Muscle layer of duodenum (tissue), 2 donors: ENCODE results near the gene KIF3A.

Experiments
- H3K27ac ChIP-seq: one replicate; pipeline ENCODE4 v1.7.0; 2013; ENCODE audit warnings: mild to moderate bottlenecking, low read length
- H3K27me3 ChIP-seq: one replicate; pipeline ENCODE4 v1.7.0; 2013; ENCODE audit warnings: low read depth, mild to moderate bottlenecking, control low read depth, low read length
- H3K36me3 ChIP-seq, 2 donors: one replicate each; pipeline ENCODE4 v1.7.0; 2013; ENCODE audit warnings: low read length in 2 of 2, control low read depth in 1 of 2, mild to moderate bottlenecking in 1 of 2; ENCODE audit not compliant: insufficient read depth in 2 of 2, control insufficient read depth in 1 of 2
- H3K4me1 ChIP-seq, 2 donors: one replicate each; pipeline ENCODE4 v1.7.0; 2013; ENCODE audit warnings: low read length in 2 of 2, mild to moderate bottlenecking in 2 of 2, control low read depth in 1 of 2, moderate library complexity in 1 of 2; ENCODE audit not compliant: insufficient read depth in 2 of 2, control insufficient read depth in 1 of 2
- H3K4me3 ChIP-seq, 2 donors: one replicate each; pipeline ENCODE4 v1.7.0; 2013; ENCODE audit warnings: low read length in 2 of 2, low read depth in 1 of 2, mild to moderate bottlenecking in 1 of 2
- H3K9me3 ChIP-seq, 2 donors: one replicate each; pipeline ENCODE4 v1.7.0; 2013; ENCODE audit warnings: low read length in 2 of 2, control low read depth in 1 of 2, mild to moderate bottlenecking in 1 of 2; ENCODE audit not compliant: control insufficient read depth in 1 of 2
- donor health status: healthy.

KIF3A gene

DNA sequence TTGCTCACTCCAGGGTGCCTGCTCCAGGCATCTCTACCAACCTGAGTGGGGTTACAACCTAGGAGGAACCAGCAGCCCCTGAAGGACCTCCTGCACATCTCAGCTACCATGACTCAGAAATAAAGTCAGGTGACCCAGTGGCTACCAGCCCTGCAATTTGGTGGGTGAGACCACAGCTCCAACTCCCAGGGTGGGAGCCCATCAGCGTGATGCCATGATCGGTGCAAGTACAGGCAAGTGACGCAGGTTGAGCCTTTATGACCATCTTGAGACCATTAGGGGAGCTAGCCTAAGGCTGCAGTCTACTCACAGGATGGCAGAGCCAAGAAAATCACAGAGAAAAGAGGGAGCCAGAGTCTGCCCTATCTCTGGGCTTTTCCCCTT lies 31.1 kb upstream of the KIF3A start:
- Histone ChIP-seq H3K4me3 (no peak overlapping the region), H3K4me1 (peaks cover 15 to 26% of the 10 kb centered on the region in 2 donors), H3K9me3 (no peaks in the 10 kb centered on the region), H3K36me3 (peaks cover 10 to 18% of the 10 kb centered on the region in 2 donors), H3K27ac (no peak overlapping the region), H3K27me3 (no peaks in the 10 kb centered on the region)

GRCh38 chr5:132767150-132767549 lies 29.8 kb upstream of the KIF3A start:
- Histone ChIP-seq H3K27me3 (no peaks in the 10 kb centered on the region), H3K9me3 (no peaks in the 10 kb centered on the region), H3K36me3 (peaks cover 15 to 25% of the 10 kb centered on the region in 2 donors), H3K27ac (no peak overlapping the region), H3K4me1 (peaks cover 15 to 25% of the 10 kb centered on the region in 2 donors), H3K4me3 (no peak overlapping the region)

DNA sequence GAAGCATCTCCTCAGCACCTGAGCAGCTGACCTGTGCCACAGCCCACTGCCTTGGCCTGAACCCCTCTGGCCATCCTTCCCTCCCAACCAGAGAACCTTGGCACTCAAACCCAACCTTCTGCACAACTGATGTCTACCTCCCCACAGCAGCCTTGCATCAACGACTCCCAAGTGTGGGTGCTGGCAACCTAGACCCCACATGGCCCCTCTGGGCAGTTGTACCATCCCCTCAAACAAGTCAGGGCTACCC lies 29.4 kb upstream of the KIF3A start:
- peaks cover 15 to 21% of the 10 kb centered on the region in 2 donors for H3K4me1 ChIP-seq
- no peaks in the 10 kb centered on the region for H3K27me3 ChIP-seq
- H3K27ac ChIP-seq: no peak overlapping the region
- peaks cover 15 to 30% of the 10 kb centered on the region in 2 donors for H3K36me3 ChIP-seq
- H3K4me3 ChIP-seq: no peak overlapping the region
- no peaks in the 10 kb centered on the region for H3K9me3 ChIP-seq

- Histone ChIP-seq H3K27me3 (no peaks in the 10 kb centered on the region), H3K4me1 (peaks cover 11 to 18% of the 10 kb centered on the region in 2 donors), H3K36me3 (peaks cover 19 to 35% of the 10 kb centered on the region in 2 donors), H3K9me3 (no peaks in the 10 kb centered on the region), H3K4me3 (no peak overlapping the region), H3K27ac (no peak overlapping the region)
Measured at GRCh38 chr5:132766020-132766805, 28.9 kb upstream of the KIF3A start.

- no peaks in the 10 kb centered on the region for H3K9me3 ChIP-seq
- H3K36me3 ChIP-seq: peaks cover 23 to 42% of the 10 kb centered on the region in 2 donors
- peaks cover 8 to 18% of the 10 kb centered on the region in 2 donors for H3K4me1 ChIP-seq
- H3K27me3 ChIP-seq: no peaks in the 10 kb centered on the region
- no peak overlapping the region for H3K4me3 ChIP-seq
- no peak overlapping the region for H3K27ac ChIP-seq
Measured at GRCh38 chr5:132765311-132766019, 28.1 kb upstream of the KIF3A start.

GRCh38 chr5:132764671-132765238 lies 27.4 kb upstream of the KIF3A start:
- Histone ChIP-seq H3K27ac (no peak overlapping the region), H3K4me3 (no peak overlapping the region), H3K9me3 (no peaks in the 10 kb centered on the region), H3K36me3 (peaks cover 27 to 49% of the 10 kb centered on the region in 2 donors), H3K4me1 (peaks cover 8 to 18% of the 10 kb centered on the region in 2 donors), H3K27me3 (no peaks in the 10 kb centered on the region)

- no peak overlapping the region for H3K4me3 ChIP-seq
- peaks cover 27 to 55% of the 10 kb centered on the region in 2 donors for H3K36me3 ChIP-seq
- H3K9me3 ChIP-seq: no peaks in the 10 kb centered on the region
- peaks cover 8 to 18% of the 10 kb centered on the region in 2 donors for H3K4me1 ChIP-seq
- no peak overlapping the region for H3K27ac ChIP-seq
- H3K27me3 ChIP-seq: no peaks in the 10 kb centered on the region
Measured at GRCh38 chr5:132764051-132764450, 26.7 kb upstream of the KIF3A start.

DNA sequence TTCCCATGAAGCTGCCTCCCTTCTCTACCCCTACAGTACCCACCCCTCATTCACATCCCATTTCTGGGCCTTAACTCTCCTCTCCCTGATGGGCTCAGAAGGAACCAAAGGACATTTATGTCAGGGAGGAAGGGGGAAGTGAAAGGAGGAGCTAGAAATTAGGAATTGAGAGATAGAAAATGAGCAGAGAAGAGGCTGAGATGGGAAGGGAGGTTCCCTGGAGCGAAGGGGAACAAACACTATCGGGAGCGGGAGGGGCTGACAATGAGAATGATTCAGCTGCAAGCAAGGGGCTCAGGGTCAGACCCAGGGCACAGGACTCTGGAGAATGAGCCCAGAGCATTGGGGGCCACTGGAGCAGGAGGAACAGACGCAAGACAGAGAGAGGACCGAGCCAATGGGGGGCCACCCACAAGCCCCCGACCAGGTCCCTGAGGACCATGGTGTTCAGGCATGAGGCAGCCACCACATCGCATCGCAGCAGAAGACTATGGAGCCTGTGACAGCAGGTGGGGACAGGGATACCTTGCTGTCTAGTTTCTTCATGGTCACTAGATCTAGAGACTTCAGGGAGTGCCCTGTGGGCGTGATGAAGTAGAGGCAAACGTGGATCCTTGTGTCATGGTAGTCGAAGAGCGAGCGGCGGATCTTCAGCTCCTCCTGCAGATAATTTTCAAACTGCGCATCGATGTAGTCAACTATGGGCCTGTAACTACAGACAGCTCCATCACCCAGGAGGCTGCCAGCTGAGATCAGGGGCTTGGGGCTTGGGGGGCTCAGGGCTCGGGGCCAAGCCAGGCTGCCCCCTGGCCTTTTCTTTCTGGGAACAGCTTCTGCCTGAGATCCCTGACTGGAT lies 26.1 kb upstream of the KIF3A start:
- no peaks in the 10 kb centered on the region for H3K27me3 ChIP-seq
- no peak overlapping the region for H3K27ac ChIP-seq
- H3K36me3 ChIP-seq: peaks cover 27 to 62% of the 10 kb centered on the region in 2 donors
- H3K4me1 ChIP-seq: peaks cover 8 to 15% of the 10 kb centered on the region in 2 donors
- H3K4me3 ChIP-seq: no peak overlapping the region
- no peaks in the 10 kb centered on the region for H3K9me3 ChIP-seq

DNA sequence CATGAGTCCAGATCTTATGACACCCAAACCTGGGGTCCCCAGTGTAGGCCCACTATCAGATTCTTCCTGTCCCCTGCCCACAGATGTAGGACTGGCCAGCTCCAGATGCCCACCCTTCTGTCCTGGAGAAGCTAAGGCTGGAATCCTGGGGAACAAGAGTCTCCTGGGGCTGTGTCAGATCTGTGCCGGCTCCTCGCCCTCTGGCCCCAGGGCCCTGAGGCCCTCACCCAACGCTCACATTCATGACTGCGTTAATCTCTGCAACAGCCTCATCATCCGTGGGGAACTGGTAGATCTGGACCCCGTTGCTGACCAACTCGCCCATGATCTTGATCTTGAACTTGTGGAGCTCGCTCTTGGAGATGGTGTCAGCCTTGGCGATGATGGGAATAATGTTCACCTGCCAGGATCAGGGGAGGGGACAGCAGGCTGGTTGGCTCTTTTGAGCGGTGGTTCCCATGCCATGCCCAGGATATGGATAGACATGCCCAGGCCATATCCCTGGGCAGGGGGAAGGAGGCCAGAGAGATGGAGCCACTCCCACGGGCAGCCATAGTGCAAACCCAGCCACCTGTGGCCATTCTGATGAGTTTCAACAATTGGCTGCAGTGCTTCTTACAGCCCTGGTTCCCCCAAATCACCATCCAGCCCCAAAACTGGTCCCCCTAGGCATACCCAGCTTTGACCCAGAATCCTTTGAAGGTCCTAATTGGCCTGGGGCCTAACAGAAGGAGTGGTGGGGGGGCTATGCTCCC lies 25.1 kb upstream of the KIF3A start:
- Histone ChIP-seq H3K4me3 (no peak overlapping the region), H3K27me3 (no peaks in the 10 kb centered on the region), H3K36me3 (peaks cover 27 to 71% of the 10 kb centered on the region in 2 donors), H3K4me1 (peaks cover under 1 to 10% of the 10 kb centered on the region in 2 donors), H3K9me3 (no peaks in the 10 kb centered on the region), H3K27ac (no peak overlapping the region)

DNA sequence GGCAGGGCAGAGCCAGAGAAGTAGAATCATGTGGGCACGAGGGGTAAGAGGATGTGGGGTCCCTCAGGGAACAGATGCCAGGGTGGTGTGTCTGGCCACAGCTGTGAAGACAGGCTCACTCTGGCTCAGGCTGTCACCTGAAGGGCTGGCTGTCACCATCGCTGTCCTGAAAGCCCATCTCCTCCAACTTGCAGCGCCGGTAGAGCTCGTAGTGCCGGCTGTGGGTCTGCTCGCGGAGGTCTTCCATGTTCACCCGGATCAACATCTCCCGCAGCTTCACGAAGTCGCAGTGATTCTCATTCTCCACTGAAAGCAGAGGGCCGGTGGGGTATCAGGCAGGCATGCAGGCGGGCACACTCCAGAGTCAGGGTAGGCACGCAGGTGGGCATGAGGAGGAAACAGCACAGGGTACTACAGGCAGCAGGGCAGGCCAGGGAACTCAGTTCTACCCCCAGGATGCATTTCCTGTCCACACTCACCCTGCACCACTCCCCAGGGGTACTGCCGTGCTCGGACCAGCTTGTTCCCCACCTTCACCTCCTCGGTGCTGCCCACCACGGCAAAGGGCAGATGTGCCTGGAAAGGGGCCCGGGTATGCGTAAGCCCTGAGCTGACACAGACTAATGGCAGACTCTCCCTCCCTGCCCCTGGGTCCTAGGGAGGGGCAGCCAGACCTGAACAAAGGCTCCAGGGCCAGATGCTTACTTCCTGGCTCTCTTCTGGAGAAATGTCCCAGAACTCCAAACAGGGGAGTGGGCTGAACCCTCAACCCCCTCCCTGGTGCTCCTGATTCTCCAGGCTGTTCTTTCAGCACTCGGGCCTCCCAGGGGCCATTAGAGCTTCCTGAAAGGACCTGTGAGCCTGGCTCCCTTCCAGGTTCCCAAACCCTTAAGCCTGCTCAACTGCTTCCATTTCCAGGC lies 24.2 kb upstream of the KIF3A start:
- Histone ChIP-seq H3K27ac (no peak overlapping the region), H3K4me3 (no peak overlapping the region), H3K36me3 (peaks cover 27 to 75% of the 10 kb centered on the region in 2 donors), H3K4me1 (peaks cover 0 to 1% of the 10 kb centered on the region in 2 donors), H3K27me3 (no peaks in the 10 kb centered on the region), H3K9me3 (no peaks in the 10 kb centered on the region)
